HCT116 (cell line): ENCODE measurements around the gene UPF2. TPM values are rescaled to one million over a fixed set of nuclear protein-coding genes. Genes with fewer than 3 reads are reported as not detected.
A peak's percentile ranks its signal among the peaks of the same experiment; 100 is the strongest.

Experiments used
- ATAC-seq: fragments of 200-7000 bp; cut with Tn5 transposase; 2 replicates; pipeline ENCODE4 v1.9.1; 2020; ENCODE audit warnings: mild to moderate bottlenecking, moderate library complexity
- BruUV-seq: library from RNA; stranded (reverse); fragments of 400-500 nt; replicated peaks from 2 replicates; lab custom pipeline; 2021; lab: Mats Ljungman, UMichigan
- CTCF ChIA-PET: fragments of 300-600 bp; sonication (Branson Sonifier 250); formaldehyde crosslinking; loops from one replicate; lab custom pipeline; 2021; ENCODE audit warnings: antibody characterized with exemption; lab: Charles Lee
- POLR2A ChIA-PET: fragments of 300-600, 350-600 bp; sonication (Branson Sonifier 250); formaldehyde crosslinking; loops from one replicate; lab custom pipeline; 2021; ENCODE audit warnings: antibody characterized with exemption; lab: Charles Lee
- RAD21 ChIA-PET, 2 experiments: fragments of 300-600 bp; sonication (Branson Sonifier 250); formaldehyde crosslinking; loops; one replicate each; lab custom pipeline; 2023; ENCODE audit warnings: low total read pairs in 2 of 2; ENCODE audit not compliant: uncharacterized antibody in 2 of 2, unreplicated experiment in 2 of 2, low non-redundant PET in 1 of 2; lab: Charles Lee
- DNase-seq: peaks from one replicate; pipeline ENCODE4 v3.0.0-alpha.2; 2010; ENCODE audit warnings: low read depth, low spot score
- H2AFZ ChIP-seq: fragments of 200-600 bp; shearing (Covaris generic), sonication (generic); 2 replicates; pipeline ENCODE4 v1.6.1; 2017; ENCODE audit warnings: low read depth, mixed run types, mixed read lengths, antibody characterized with exemption, low read length; ENCODE audit not compliant: poor library complexity, severe bottlenecking
- H3K27ac ChIP-seq: 2 replicates; pipeline ENCODE4 v1.5.1; 2012; ENCODE audit warnings: low read depth, low read length
- H3K27me3 ChIP-seq: fragments of 200-600 bp; sonication (generic); 2 replicates; pipeline ENCODE4 v1.6.1; 2016; ENCODE audit warnings: mixed run types, low read length, mixed read lengths; ENCODE audit not compliant: insufficient read depth
- H3K36me3 ChIP-seq, 2 experiments: fragments of 200-500 bp in 1 of 2; fragments of 200-600 bp in 1 of 2; sonication (Bioruptor generic) in 1 of 2; sonication (generic) in 1 of 2; 2 replicates each; pipeline versions ENCODE4 v1.5.1 to v1.6.1; 2014 to 2016; ENCODE audit warnings: low read length in 2 of 2, inconsistent platforms in 1 of 2, mixed read lengths in 1 of 2, mixed run types in 1 of 2; ENCODE audit not compliant: insufficient read depth in 2 of 2, control insufficient read depth in 1 of 2
- H3K4me1 ChIP-seq, 2 experiments: fragments of 200-600 bp in 1 of 2; sonication (generic) in 1 of 2; 2 replicates each; pipeline versions ENCODE4 v1.5.1 to v1.6.1; 2012 to 2017; ENCODE audit warnings: low read length in 2 of 2, inconsistent platforms in 1 of 2, mild to moderate bottlenecking in 1 of 2, mixed read lengths in 1 of 2, mixed run types in 1 of 2, moderate library complexity in 1 of 2; ENCODE audit not compliant: insufficient read depth in 2 of 2, control insufficient read depth in 1 of 2
- H3K4me2 ChIP-seq: fragments of 200-600 bp; sonication (generic); 2 replicates; pipeline ENCODE4 v1.6.1; 2017; ENCODE audit warnings: mixed run types, low read length, mixed read lengths
- H3K4me3 ChIP-seq, 2 experiments: fragments of 200-600 bp in 1 of 2; sonication (generic) in 1 of 2; replicated peaks in 1 of 2; 2 replicates each; pipeline ENCODE4 v1.5.1; 2011 to 2016; ENCODE audit warnings: low read length in 2 of 2, control low read depth in 1 of 2, low read depth in 1 of 2, mild to moderate bottlenecking in 1 of 2, mixed read lengths in 1 of 2, mixed run types in 1 of 2
- H3K79me2 ChIP-seq: fragments of 200-600 bp; sonication (generic); 2 replicates; pipeline ENCODE4 v1.6.1; 2017; ENCODE audit warnings: mild to moderate bottlenecking, mixed run types, low read length, moderate library complexity, mixed read lengths; ENCODE audit not compliant: insufficient read depth
- H3K9ac ChIP-seq: fragments of 200-600 bp; sonication (generic); 2 replicates; pipeline ENCODE4 v1.6.1; 2016; ENCODE audit warnings: low read length, mixed read lengths
- H3K9me2 ChIP-seq: fragments of 200-600 bp; sonication (generic), shearing (Covaris generic); 2 replicates; pipeline ENCODE4 v1.6.1; 2017; ENCODE audit warnings: mixed run types, mild to moderate bottlenecking, moderate library complexity; ENCODE audit not compliant: insufficient read depth
- H3K9me3 ChIP-seq, 2 experiments: fragments of 200-500 bp in 1 of 2; fragments of 200-600 bp in 1 of 2; sonication (Bioruptor generic) in 1 of 2; sonication (generic) in 1 of 2; 2 replicates each; pipeline ENCODE4 v1.6.1; 2014 to 2017; ENCODE audit warnings: low read length in 2 of 2, mixed read lengths in 2 of 2, inconsistent platforms in 1 of 2, low read depth in 1 of 2, mild to moderate bottlenecking in 1 of 2, mixed run types in 1 of 2, moderate library complexity in 1 of 2; ENCODE audit not compliant: control insufficient read depth in 1 of 2, insufficient read depth in 1 of 2
- H4K20me1 ChIP-seq: fragments of 200-600 bp; sonication (generic), shearing (Covaris generic); 2 replicates; pipeline ENCODE4 v1.6.1; 2017; ENCODE audit warnings: mixed run types, mild to moderate bottlenecking, moderate library complexity; ENCODE audit not compliant: insufficient read depth
- ATF3 ChIP-seq: IDR thresholded peaks from 2 replicates; pipeline ENCODE4 v1.6.1; 2012
- CBX3 ChIP-seq: IDR thresholded peaks from 2 replicates; pipeline ENCODE4 v1.6.1; 2012; ENCODE audit warnings: low read depth
- TCF7L2 ChIP-seq: IDR thresholded peaks from 2 replicates; pipeline ENCODE4 v1.7.0; 2011; ENCODE audit warnings: borderline replicate concordance, inconsistent platforms; ENCODE audit not compliant: insufficient read depth, insufficient read length; ENCODE audit errors: extremely low read depth
- ZFX ChIP-seq: fragments of 450-650 bp; IDR thresholded peaks from 2 replicates; pipeline ENCODE4 v1.6.1; 2017
- ZNF274 ChIP-seq: fragments of 200-500 bp; sonication (Bioruptor generic); IDR thresholded peaks from 2 replicates; pipeline ENCODE4 v1.6.1; 2014; ENCODE audit warnings: mild to moderate bottlenecking, low read depth, low read length, inconsistent platforms
- intact Hi-C: fragments of 100-400 bp; cut with micrococcal nuclease; formaldehyde crosslinking; loops from 2 replicates; pipeline ENCODE4 v1.10.0; 2022
- total RNA-seq: library from RNA; stranded (reverse); gene quantifications from one replicate; pipeline ENCODE4 v1.2.1, GENCODE V29; 2021; ENCODE audit not compliant: unreplicated experiment
- TF ChIP-seq, protein P1 (sequence below), 3 experiments: fragments of 200-600 bp in 1 of 3; sonication (generic) in 1 of 3; IDR thresholded peaks in 2 of 3; conservative IDR thresholded peaks in 1 of 3; 2 replicates each; pipeline ENCODE4 v1.5.1; 2012 to 2017; ENCODE audit warnings: low read depth in 2 of 3, low read length in 2 of 3, antibody characterized with exemption in 1 of 3, borderline replicate concordance in 1 of 3, control low read depth in 1 of 3, mild to moderate bottlenecking in 1 of 3, mixed read lengths in 1 of 3, mixed run types in 1 of 3, moderate library complexity in 1 of 3; ENCODE audit not compliant: insufficient read depth in 1 of 3

The UPF2 gene
- total RNA-seq, 1 experiment from 2014 or later: 27.3 TPM

DNA sequence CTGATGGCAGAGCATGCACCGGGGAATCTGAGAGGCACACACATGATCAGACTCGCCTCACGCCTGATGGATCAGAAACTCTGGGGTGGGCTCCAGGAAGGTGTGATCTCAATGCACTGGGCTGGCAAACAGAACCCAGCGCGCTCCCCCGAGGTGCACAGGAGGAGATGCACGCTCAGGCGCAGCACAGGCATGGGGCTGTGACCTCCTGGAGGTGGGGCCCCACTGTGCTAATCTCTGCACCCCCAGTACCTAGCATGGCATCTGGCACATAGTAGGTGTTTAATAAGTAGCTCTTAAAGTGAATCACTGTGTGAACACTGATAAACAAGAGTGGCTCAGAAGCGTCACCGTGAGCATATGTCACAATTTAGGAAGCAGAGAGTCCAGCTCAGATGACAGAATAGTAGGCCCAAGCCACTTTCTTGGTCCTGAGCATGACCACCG, 161.6 kb downstream of the UPF2 start:
- DNase-seq: no peak
- Histone ChIP-seq H3K36me3 (no peaks in the 10 kb centered on the region), H3K79me2 (no peaks in the 10 kb centered on the region), H3K4me1 (peaks cover 38 to 87% of the 10 kb centered on the region in 2 experiments), H3K9me2 (no peaks in the 10 kb centered on the region), H3K4me3 (no peak overlapping the region), H3K4me2 (peak overlapping the region; percentile 63), H3K9me3 (no peaks in the 10 kb centered on the region), H3K27me3 (no peaks in the 10 kb centered on the region), H3K27ac (peak overlapping the region; percentile 85), H3K9ac (peak overlapping the region; percentile 73), H4K20me1 (no peaks in the 10 kb centered on the region), H2AFZ (no peak overlapping the region)
- no peak for TF ChIP-seq ATF3
- TF ChIP-seq ZFX: peak; percentile 74; the same call in 1 of the 2 replicates
- ChIA-PET CTCF (interaction anchor here (0.8 to 1.8 kb wide), 3 partner anchors 105 to 153 kb away, joined by 3 to 18 read pairs (median 3); no protein-coding TSS in a partner anchor), RAD21 (interaction anchor here (1.1 to 2.1 kb wide), 3 partner anchors 98 to 106 kb away, joined by 3 to 6 read pairs (median 5); no protein-coding TSS in a partner anchor), POLR2A (interaction anchor here (0.7 to 1.7 kb wide), 5 partner anchors 12 to 1210 kb away, joined by 3 to 10 read pairs (median 5); no protein-coding TSS in a partner anchor)
- intact Hi-C loops: loop anchor here (1.0 kb wide), 1 partner anchor 105 kb away; no protein-coding TSS in a partner anchor
- ATAC-seq: no peak
- TSS peak; percentile 87 for BruUV-seq

DNA sequence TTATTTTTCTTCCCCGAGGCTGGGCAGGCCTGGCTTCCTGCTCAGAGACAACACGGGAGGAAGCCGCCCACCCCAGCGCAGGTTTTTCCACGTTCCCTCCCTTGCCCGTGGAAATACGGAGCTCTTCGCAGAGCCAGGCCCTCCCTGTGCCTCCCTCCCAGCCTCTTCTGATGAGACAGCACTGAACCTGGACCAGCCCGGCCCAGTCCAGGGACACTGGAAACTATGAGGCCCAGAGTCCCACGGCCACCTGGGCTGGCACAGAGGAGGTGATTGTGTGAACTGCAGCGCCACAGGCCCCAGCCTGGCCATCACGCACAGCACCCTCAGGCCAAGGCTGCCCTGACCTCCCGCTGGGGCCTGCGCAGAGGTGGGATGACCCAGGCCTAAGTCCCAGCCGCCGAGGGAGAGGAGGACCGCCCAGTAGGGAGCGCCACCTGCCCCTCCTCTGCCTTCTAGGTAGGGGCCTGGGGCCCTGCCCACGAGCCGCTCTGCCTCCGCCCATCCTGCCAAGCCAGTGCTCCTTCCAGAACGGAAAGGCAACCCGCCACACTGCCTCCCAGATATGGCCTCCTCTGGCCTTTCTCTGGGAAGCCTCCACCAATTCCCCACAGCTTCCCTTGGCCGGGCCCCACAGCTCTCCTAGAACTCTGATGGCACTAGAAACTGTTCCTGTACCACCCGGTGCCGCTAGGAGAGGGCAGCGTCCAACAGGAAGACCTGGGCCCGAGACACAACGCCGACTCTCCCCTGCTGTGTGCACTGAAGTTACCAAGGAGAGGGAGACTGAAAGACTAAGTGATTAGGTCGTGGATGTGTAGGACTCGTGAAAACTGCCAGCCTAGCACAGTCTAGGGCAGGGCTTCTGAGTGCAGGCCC, 162.2 kb downstream of the UPF2 start:
- H3K27ac ChIP-seq: peak overlapping the region; percentile 85
- no peak overlapping the region for H3K4me3 ChIP-seq
- H3K9me3 ChIP-seq: no peaks in the 10 kb centered on the region
- H3K9ac ChIP-seq: peak overlapping the region; percentile 73
- no peaks in the 10 kb centered on the region for H3K79me2 ChIP-seq
- no peak for DNase-seq
- H4K20me1 ChIP-seq: no peaks in the 10 kb centered on the region
- H3K36me3 ChIP-seq: no peaks in the 10 kb centered on the region
- POLR2A ChIA-PET: interaction anchor here (0.7 kb wide), 2 partner anchors 106 to 1211 kb away, joined by 3 to 5 read pairs; no protein-coding TSS in a partner anchor
- H3K4me2 ChIP-seq: peak overlapping the region; percentile 63
- CTCF ChIA-PET: interaction anchor here (1.6 to 1.9 kb wide), 3 partner anchors 106 to 109 kb away, joined by 3 to 18 read pairs (median 6); no protein-coding TSS in a partner anchor
- intact Hi-C loops: loop anchor here (1.0 kb wide), 1 partner anchor 106 kb away; no protein-coding TSS in a partner anchor
- H3K4me1 ChIP-seq: peaks cover 45 to 87% of the 10 kb centered on the region in 2 experiments
- no peak for ATAC-seq
- no peaks in the 10 kb centered on the region for H3K27me3 ChIP-seq
- no peaks in the 10 kb centered on the region for H3K9me2 ChIP-seq
- no peak for TF ChIP-seq CBX3
- TF ChIP-seq ZNF274: no peak
- TF ChIP-seq TCF7L2: no peak
- TF ChIP-seq ZFX: peak; percentile 46
- no peak for TF ChIP-seq ATF3
- TF ChIP-seq, protein P1, sequence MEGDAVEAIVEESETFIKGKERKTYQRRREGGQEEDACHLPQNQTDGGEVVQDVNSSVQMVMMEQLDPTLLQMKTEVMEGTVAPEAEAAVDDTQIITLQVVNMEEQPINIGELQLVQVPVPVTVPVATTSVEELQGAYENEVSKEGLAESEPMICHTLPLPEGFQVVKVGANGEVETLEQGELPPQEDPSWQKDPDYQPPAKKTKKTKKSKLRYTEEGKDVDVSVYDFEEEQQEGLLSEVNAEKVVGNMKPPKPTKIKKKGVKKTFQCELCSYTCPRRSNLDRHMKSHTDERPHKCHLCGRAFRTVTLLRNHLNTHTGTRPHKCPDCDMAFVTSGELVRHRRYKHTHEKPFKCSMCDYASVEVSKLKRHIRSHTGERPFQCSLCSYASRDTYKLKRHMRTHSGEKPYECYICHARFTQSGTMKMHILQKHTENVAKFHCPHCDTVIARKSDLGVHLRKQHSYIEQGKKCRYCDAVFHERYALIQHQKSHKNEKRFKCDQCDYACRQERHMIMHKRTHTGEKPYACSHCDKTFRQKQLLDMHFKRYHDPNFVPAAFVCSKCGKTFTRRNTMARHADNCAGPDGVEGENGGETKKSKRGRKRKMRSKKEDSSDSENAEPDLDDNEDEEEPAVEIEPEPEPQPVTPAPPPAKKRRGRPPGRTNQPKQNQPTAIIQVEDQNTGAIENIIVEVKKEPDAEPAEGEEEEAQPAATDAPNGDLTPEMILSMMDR (IDR thresholded peaks at IDR 0.05 in 2 of 3, conservative IDR thresholded peaks at IDR 0.05 in 1 of 3; ENCODE audit: borderline replicate concordance in 1 of 3, insufficient read depth in 1 of 3, low read depth in 2 of 3, low read length in 2 of 3): peak in 1 of 3 experiments; percentile 35; a peak in 2 of 6 replicates
- RAD21 ChIA-PET: interaction anchor here (1.1 to 2.1 kb wide), 2 partner anchors 105 to 107 kb away, joined by 3 to 6 read pairs; no protein-coding TSS in a partner anchor
- H2AFZ ChIP-seq: no peak overlapping the region
- BruUV-seq: no TSS peak
